GM23338 (cell line): ENCODE measurements around the gene TNFAIP8L3. TPM values are rescaled to one million over a fixed set of nuclear protein-coding genes. Genes with fewer than 3 reads are reported as not detected.
"Not testable (repeated sequence)": the region's sequence is repeated elsewhere in the genome, so short reads cannot be mapped to it uniquely, and the experiment has no call there.

Experiments
- ATAC-seq: fragments of 200-7000 bp; cut with Tn5 transposase; 3 replicates; pipeline ENCODE4 v1.9.1; 2020
- DNase-seq: peaks from one replicate; pipeline ENCODE4 v3.0.0-alpha.2; 2015; ENCODE audit warnings: low spot score
- H2AFZ ChIP-seq: fragments of 200-600 bp; sonication (generic); 2 replicates; pipeline ENCODE4 v1.8.0; 2016; ENCODE audit warnings: antibody characterized with exemption, mild to moderate bottlenecking, moderate library complexity
- H3F3A ChIP-seq: fragments of 200-600 bp; sonication (generic); replicated peaks from 2 replicates; pipeline ENCODE4 v1.8.0; 2017; ENCODE audit warnings: antibody characterized with exemption, mixed run types, low read depth
- H3K27ac ChIP-seq: fragments of 200-600 bp; sonication (generic); 2 replicates; pipeline ENCODE4 v1.6.1; 2016; ENCODE audit warnings: low read depth
- H3K27me3 ChIP-seq: fragments of 200-600 bp; sonication (generic); 2 replicates; pipeline ENCODE4 v1.8.0; 2016; ENCODE audit warnings: mild to moderate bottlenecking, mixed run types, moderate library complexity; ENCODE audit not compliant: insufficient read depth
- H3K36me3 ChIP-seq: fragments of 200-600 bp; sonication (generic); 2 replicates; pipeline ENCODE4 v1.8.0; 2016; ENCODE audit warnings: mild to moderate bottlenecking; ENCODE audit not compliant: insufficient read depth
- H3K4me1 ChIP-seq: fragments of 200-600 bp; sonication (generic); 2 replicates; pipeline ENCODE4 v1.8.0; 2016; ENCODE audit warnings: mild to moderate bottlenecking, moderate library complexity; ENCODE audit not compliant: insufficient read depth
- H3K4me2 ChIP-seq: fragments of 200-600 bp; sonication (generic); 2 replicates; pipeline ENCODE4 v1.7.1; 2017; ENCODE audit warnings: mixed run types
- H3K4me3 ChIP-seq: fragments of 200-600 bp; sonication (generic); 2 replicates; pipeline ENCODE4 v1.6.1; 2016; ENCODE audit warnings: mixed run types
- H3K79me2 ChIP-seq: fragments of 200-600 bp; sonication (generic); replicated peaks from 2 replicates; pipeline ENCODE4 v1.8.0; 2017; ENCODE audit warnings: mild to moderate bottlenecking; ENCODE audit not compliant: insufficient read depth
- H3K9me2 ChIP-seq: fragments of 200-600 bp; sonication (generic); 2 replicates; pipeline ENCODE4 v1.8.0; 2017; ENCODE audit not compliant: insufficient read depth
- H4K20me1 ChIP-seq: fragments of 200-600 bp; sonication (generic); replicated peaks from 2 replicates; pipeline ENCODE4 v1.8.0; 2017; ENCODE audit warnings: mild to moderate bottlenecking; ENCODE audit not compliant: insufficient read depth
- H3K27ac Mint-ChIP-seq: 2 replicates; pipeline ENCODE4 v1.8.0; 2020; ENCODE audit warnings: inconsistent platforms, mild to moderate bottlenecking, moderate library complexity, mixed read lengths
- H3K27me3 Mint-ChIP-seq: 3 replicates; pipeline ENCODE4 v1.8.0; 2022; ENCODE audit warnings: low read depth, mild to moderate bottlenecking, moderate library complexity, mixed read lengths, inconsistent platforms; ENCODE audit not compliant: insufficient read depth, poor library complexity
- H3K36me3 Mint-ChIP-seq: 3 replicates; pipeline ENCODE4 v1.8.0; 2021; ENCODE audit warnings: low read depth, mild to moderate bottlenecking, inconsistent platforms, moderate library complexity, mixed read lengths
- H3K4me1 Mint-ChIP-seq: 3 replicates; pipeline ENCODE4 v1.8.0; 2020; ENCODE audit warnings: mild to moderate bottlenecking, inconsistent platforms, mixed read lengths
- H3K4me3 Mint-ChIP-seq: 3 replicates; pipeline ENCODE4 v1.8.0; 2021; ENCODE audit warnings: moderate library complexity, mild to moderate bottlenecking, inconsistent platforms, mixed read lengths
- H3K9me3 Mint-ChIP-seq: 3 replicates; pipeline ENCODE4 v1.8.0; 2020; ENCODE audit warnings: moderate library complexity, mild to moderate bottlenecking, inconsistent platforms, mixed read lengths
- CREB1 ChIP-seq: fragments of 250-450 bp; sonication (Bioruptor Pico); IDR thresholded peaks from 2 replicates; pipeline ENCODE4 v1.5.0; 2020; ENCODE audit warnings: low read depth, mild to moderate bottlenecking, moderate library complexity
- ZNF114 ChIP-seq: fragments of 250-450 bp; sonication (Bioruptor Pico); IDR thresholded peaks from 2 replicates; pipeline ENCODE4 v1.5.0; 2020; ENCODE audit warnings: mild to moderate bottlenecking, moderate library complexity
- polyA plus RNA-seq: library from polyadenylated mRNA; unstranded; fragments of >200 nt; fragmentation: Nextera tagmentation; extraction: Ambion mirVana; gene quantifications from 2 replicates; pipeline ENCODE4 v1.2.1, GENCODE V29; 2016
- total RNA-seq: library from RNA; depleted of rRNA; stranded (reverse); fragments of >200 nt; shearing (Covaris generic); gene quantifications from 2 replicates; pipeline ENCODE4 v1.2.3, GENCODE V29; 2014
- TF ChIP-seq, protein P1 (sequence below): IDR thresholded peaks from 2 replicates; pipeline ENCODE4 v1.6.1; 2016; ENCODE audit warnings: antibody characterized with exemption
- TF ChIP-seq, protein P2 (sequence below): fragments of 250-450 bp; sonication (Bioruptor Pico); IDR thresholded peaks from 2 replicates; pipeline ENCODE4 v1.5.0; 2020; ENCODE audit warnings: mild to moderate bottlenecking, moderate library complexity

The TNFAIP8L3 gene
- total and polyA plus RNA-seq, 2 experiments from 2014 or later, result 0.23 to 0.31 TPM

DNA sequence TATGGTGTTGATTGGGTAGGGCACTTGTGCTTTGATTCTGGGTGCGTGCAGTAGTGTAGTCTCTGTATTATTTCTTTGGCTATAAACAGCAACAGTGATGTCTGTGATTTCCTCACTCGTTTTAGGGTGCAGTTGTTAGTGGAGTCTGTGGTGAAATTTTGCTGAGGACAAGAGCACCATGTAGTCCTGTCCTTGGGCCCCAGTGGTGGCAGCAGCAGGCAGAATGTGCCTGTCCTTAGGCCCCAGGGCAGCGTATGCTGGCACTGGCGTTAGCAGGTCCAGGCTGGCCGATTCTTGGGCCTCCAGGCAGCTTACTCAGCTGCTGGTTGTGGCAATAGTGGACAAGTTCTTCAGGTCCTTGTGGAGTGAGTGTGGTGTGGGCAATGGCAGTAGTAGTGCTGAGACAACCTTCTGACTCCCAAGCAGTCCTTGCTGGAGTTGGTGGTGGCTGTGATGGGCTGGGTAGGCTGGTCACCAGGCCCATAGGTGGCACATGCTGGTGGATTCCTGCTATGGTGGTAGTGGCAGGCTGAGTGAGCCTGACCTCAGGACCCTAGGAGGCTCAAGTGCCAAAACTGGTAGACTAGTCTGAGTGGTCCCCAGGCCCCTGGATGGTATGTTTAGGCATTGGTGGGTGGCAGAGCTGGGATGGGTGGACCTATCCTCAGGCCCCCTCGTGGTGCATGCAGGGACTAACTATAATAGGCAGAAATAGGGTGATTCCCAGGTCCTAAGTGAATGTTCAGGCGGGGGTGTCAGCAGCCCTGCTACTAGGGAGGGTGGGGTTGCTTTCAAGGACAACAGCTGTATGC lies 56.3 kb downstream of the TNFAIP8L3 start (continued):
- TF ChIP-seq, protein P1, sequence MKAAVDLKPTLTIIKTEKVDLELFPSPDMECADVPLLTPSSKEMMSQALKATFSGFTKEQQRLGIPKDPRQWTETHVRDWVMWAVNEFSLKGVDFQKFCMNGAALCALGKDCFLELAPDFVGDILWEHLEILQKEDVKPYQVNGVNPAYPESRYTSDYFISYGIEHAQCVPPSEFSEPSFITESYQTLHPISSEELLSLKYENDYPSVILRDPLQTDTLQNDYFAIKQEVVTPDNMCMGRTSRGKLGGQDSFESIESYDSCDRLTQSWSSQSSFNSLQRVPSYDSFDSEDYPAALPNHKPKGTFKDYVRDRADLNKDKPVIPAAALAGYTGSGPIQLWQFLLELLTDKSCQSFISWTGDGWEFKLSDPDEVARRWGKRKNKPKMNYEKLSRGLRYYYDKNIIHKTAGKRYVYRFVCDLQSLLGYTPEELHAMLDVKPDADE, result no peak
- TF ChIP-seq CREB1 (no peak), ZNF114 (CRISPR knock-in tag) (no peak)
- TF ChIP-seq, protein P2, sequence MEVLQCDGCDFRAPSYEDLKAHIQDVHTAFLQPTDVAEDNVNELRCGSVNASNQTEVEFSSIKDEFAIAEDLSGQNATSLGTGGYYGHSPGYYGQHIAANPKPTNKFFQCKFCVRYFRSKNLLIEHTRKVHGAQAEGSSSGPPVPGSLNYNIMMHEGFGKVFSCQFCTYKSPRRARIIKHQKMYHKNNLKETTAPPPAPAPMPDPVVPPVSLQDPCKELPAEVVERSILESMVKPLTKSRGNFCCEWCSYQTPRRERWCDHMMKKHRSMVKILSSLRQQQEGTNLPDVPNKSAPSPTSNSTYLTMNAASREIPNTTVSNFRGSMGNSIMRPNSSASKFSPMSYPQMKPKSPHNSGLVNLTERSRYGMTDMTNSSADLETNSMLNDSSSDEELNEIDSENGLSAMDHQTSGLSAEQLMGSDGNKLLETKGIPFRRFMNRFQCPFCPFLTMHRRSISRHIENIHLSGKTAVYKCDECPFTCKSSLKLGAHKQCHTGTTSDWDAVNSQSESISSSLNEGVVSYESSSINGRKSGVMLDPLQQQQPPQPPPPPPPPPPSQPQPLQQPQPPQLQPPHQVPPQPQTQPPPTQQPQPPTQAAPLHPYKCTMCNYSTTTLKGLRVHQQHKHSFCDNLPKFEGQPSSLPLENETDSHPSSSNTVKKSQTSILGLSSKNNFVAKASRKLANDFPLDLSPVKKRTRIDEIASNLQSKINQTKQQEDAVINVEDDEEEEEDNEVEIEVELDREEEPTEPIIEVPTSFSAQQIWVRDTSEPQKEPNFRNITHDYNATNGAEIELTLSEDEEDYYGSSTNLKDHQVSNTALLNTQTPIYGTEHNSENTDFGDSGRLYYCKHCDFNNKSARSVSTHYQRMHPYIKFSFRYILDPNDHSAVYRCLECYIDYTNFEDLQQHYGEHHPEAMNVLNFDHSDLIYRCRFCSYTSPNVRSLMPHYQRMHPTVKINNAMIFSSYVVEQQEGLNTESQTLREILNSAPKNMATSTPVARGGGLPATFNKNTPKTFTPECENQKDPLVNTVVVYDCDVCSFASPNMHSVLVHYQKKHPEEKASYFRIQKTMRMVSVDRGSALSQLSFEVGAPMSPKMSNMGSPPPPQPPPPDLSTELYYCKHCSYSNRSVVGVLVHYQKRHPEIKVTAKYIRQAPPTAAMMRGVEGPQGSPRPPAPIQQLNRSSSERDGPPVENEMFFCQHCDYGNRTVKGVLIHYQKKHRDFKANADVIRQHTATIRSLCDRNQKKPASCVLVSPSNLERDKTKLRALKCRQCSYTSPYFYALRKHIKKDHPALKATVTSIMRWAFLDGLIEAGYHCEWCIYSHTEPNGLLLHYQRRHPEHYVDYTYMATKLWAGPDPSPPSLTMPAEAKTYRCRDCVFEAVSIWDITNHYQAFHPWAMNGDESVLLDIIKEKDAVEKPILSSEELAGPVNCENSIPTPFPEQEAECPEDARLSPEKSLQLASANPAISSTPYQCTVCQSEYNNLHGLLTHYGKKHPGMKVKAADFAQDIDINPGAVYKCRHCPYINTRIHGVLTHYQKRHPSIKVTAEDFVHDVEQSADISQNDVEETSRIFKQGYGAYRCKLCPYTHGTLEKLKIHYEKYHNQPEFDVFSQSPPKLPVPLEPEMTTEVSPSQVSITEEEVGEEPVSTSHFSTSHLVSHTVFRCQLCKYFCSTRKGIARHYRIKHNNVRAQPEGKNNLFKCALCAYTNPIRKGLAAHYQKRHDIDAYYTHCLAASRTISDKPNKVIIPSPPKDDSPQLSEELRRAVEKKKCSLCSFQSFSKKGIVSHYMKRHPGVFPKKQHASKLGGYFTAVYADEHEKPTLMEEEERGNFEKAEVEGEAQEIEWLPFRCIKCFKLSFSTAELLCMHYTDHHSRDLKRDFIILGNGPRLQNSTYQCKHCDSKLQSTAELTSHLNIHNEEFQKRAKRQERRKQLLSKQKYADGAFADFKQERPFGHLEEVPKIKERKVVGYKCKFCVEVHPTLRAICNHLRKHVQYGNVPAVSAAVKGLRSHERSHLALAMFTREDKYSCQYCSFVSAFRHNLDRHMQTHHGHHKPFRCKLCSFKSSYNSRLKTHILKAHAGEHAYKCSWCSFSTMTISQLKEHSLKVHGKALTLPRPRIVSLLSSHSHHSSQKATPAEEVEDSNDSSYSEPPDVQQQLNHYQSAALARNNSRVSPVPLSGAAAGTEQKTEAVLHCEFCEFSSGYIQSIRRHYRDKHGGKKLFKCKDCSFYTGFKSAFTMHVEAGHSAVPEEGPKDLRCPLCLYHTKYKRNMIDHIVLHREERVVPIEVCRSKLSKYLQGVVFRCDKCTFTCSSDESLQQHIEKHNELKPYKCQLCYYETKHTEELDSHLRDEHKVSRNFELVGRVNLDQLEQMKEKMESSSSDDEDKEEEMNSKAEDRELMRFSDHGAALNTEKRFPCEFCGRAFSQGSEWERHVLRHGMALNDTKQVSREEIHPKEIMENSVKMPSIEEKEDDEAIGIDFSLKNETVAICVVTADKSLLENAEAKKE (CRISPR knock-in tag), result no peak

DNA sequence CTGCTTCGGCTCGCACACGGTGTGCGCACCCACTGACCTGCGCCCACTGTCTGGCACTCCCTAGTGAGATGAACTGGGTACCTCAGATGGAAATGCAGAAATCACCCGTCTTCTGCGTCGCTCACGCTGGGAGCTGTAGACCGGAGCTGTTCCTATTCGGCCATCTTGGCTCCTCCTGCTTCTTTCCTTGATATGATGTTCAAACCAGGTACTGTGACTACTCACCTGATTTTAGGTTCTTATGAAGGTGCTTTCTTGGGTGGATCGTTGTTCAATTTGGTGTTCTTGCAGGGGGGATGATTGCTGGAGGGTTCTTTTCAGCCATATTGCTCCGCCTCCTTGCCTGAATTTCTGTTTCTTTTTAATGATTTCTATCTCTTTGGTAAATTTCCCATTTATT lies 57.2 kb downstream of the TNFAIP8L3 start:
- not testable (repeated sequence) for H3K36me3 ChIP-seq, H4K20me1 ChIP-seq, H3K79me2 ChIP-seq, H3K27ac ChIP-seq, H3K27me3 ChIP-seq, H3F3A ChIP-seq, H3K9me2 ChIP-seq, DNase-seq, ATAC-seq, H3K27me3 Mint-ChIP-seq
- H3K27ac Mint-ChIP-seq, result peak overlapping the region; percentile 33; the same call in 1 of the 2 replicates
- H3K4me1 Mint-ChIP-seq, result peaks cover 24% of the 10 kb centered on the region
- Histone ChIP-seq H3K4me3 (peak overlapping the region; percentile 32), H3K4me2 (peak overlapping the region; percentile 61), H3K4me1 (peaks cover 11% of the 10 kb centered on the region; the same call in 1 of the 2 replicates), H2AFZ (peak overlapping the region; percentile 14; the same call in 1 of the 2 replicates)
- H3K36me3 Mint-ChIP-seq, result peaks cover 14% of the 10 kb centered on the region
- H3K4me3 Mint-ChIP-seq, result peak overlapping the region; percentile 59
- peaks cover 16% of the 10 kb centered on the region; the same call in 2 of the 3 replicates for H3K9me3 Mint-ChIP-seq
